OCI-LY3 (cell line): ENCODE measurements around the gene CCDC24.

Source experiments
- H2AFZ ChIP-seq: fragments of 200-600, 300-600 bp; shearing (Covaris generic); 2 replicates; pipeline ENCODE4 v1.6.0; 2014; ENCODE audit warnings: antibody characterized with exemption, low read depth, low read length
- H3K27ac ChIP-seq: fragments of 200-600, 300-600 bp; sonication (generic); 2 replicates; pipeline ENCODE4 v1.5.1; 2014; ENCODE audit warnings: mild to moderate bottlenecking, low read length, moderate library complexity, mixed read lengths
- H3K27me3 ChIP-seq: fragments of 200-600, 300-600 bp; sonication (generic); 2 replicates; pipeline ENCODE4 v1.6.1; 2014; ENCODE audit warnings: low read depth, low read length, mixed read lengths
- H3K36me3 ChIP-seq: fragments of 200-600, 300-600 bp; sonication (generic); replicated peaks from 2 replicates; pipeline ENCODE3; 2014; ENCODE audit warnings: low read depth, low read length, mixed read lengths
- H3K4me1 ChIP-seq: fragments of 300-600, 200-600 bp; sonication (generic); 2 replicates; pipeline ENCODE4 v1.6.1; 2014; ENCODE audit warnings: low read length, mixed read lengths
- H3K4me2 ChIP-seq: fragments of 200-600, 300-600 bp; sonication (generic); 2 replicates; pipeline ENCODE4 v1.6.1; 2014; ENCODE audit warnings: low read length, mixed read lengths
- H3K4me3 ChIP-seq: fragments of 300-600, 200-600 bp; sonication (generic); 2 replicates; pipeline ENCODE4 v1.5.1; 2014; ENCODE audit warnings: antibody characterized with exemption, mild to moderate bottlenecking, low read length, moderate library complexity
- H3K79me2 ChIP-seq: fragments of 300-600, 200-600 bp; shearing (Covaris generic); 2 replicates; pipeline ENCODE4 v1.6.1; 2014; ENCODE audit warnings: mild to moderate bottlenecking, low read length, mixed read lengths
- H3K9ac ChIP-seq: fragments of 300-600, 200-600 bp; shearing (Covaris generic); 2 replicates; pipeline ENCODE4 v1.6.0; 2014; ENCODE audit warnings: mild to moderate bottlenecking, low read length, moderate library complexity
- H3K9me3 ChIP-seq: fragments of 200-600, 300-600 bp; shearing (Covaris generic); 2 replicates; pipeline ENCODE4 v1.6.1; 2014; ENCODE audit warnings: low read length, mixed read lengths; ENCODE audit not compliant: insufficient read depth
- H4K20me1 ChIP-seq: fragments of 200-600, 300-600 bp; sonication (generic); 2 replicates; pipeline ENCODE4 v1.6.1; 2016; ENCODE audit warnings: low read length, mixed read lengths; ENCODE audit not compliant: insufficient read depth
- CTCF ChIP-seq: fragments of 200-600, 300-600 bp; sonication (generic); IDR thresholded peaks from 2 replicates; pipeline ENCODE4 v1.5.1; 2014; ENCODE audit warnings: antibody characterized with exemption, low read length, low read depth
- EZH2phosphoT487 ChIP-seq: fragments of 200-600 bp; shearing (Covaris generic); IDR thresholded peaks from 2 replicates; pipeline ENCODE4 v1.6.1; 2018; ENCODE audit warnings: antibody characterized with exemption, mixed run types, low read depth

Gene CCDC24

DNA sequence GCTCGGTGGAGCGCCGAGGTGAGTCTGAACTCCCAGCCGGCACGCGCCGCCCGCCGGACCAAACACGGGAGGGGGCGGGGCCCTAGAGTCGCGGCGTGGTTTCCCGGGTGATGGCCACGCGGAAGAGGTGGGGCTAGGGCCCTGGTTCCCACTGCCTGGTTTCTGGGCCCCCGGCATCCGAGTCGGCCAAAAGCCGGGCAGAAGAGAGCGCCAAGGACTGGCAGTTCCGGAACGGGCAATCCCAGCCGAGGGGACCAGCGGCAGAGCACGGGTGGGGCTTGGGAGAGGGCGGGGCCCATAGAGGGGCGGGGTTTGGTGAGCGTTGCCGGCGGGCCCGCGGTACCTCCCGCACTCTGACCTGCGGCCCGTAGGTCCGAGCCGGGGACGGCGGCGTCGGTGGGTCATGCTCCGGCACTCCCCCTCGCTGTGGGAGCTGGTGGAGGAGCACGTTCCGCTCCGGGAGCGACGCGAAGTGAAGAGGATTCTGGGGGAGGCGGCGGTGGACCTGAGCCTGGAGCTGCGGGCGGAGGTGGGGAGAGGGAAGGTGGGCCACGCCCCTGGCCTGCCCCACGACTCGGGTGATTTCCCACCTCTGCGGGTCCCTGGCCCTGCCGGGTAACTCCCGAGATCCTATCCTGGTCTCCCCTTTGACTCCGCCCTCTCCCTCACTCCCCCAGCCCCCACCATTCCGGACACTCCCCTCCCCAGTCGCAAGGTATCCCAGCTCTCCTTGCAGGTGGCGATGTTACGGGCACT, at the start of gene CCDC24:
CCDC24 (plus strand) TSS at position 124 of the 756 bp plus-strand sequence; CDS start at position 404, 280 bp downstream.
- Histone ChIP-seq H3K4me2 (peak within 1 kb of the TSS; percentile 99), H3K9ac (peak within 1 kb of the TSS; percentile 65), H3K36me3 (no peaks in the 10 kb centered on the region), H3K79me2 (no peaks in the 10 kb centered on the region), H3K9me3 (no peaks in the 10 kb centered on the region), H3K4me1 (peaks cover 16% of the 10 kb centered on the region), H3K4me3 (peak within 1 kb of the TSS; percentile 84), H3K27ac (no peak within 1 kb of the TSS), H4K20me1 (no peaks in the 10 kb centered on the region), H3K27me3 (no peaks in the 10 kb centered on the region), H2AFZ (peak within 1 kb of the TSS; percentile 74)
- no peak for TF ChIP-seq EZH2phosphoT487
- no peak for TF ChIP-seq CTCF

GRCh38 chr1:43942411-43942810, 49.0 kb upstream of the CCDC24 start:
- TF ChIP-seq CTCF (no peak), EZH2phosphoT487 (no peak)
- Histone ChIP-seq H3K4me3 (no peak overlapping the region), H3K36me3 (no peaks in the 10 kb centered on the region), H3K9ac (no peak overlapping the region), H3K79me2 (peaks cover 22% of the 10 kb centered on the region), H3K9me3 (no peaks in the 10 kb centered on the region), H3K4me1 (no peaks in the 10 kb centered on the region), H3K27ac (no peak overlapping the region), H4K20me1 (no peaks in the 10 kb centered on the region), H2AFZ (no peak overlapping the region), H3K4me2 (no peak overlapping the region), H3K27me3 (no peaks in the 10 kb centered on the region)

DNA sequence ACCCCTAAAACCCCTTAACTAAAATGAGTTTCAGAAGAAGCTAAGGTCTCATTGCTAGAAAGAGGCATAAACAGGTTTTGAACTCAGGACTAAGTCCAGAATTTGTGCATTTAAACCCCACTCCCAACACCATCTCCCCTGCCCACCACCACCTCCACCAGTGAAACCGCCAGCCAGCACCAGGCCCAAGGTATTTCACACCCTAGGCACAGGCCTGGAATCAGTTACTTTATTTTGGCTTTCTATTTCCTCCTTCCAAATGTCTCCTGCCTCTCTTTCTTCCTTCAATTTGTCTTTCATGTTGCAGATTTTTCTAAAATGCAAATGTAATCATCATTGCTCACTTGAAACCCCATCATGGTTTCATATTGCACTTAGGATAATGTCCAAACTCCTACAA, 46.5 kb upstream of the CCDC24 start:
- H4K20me1 ChIP-seq: no peaks in the 10 kb centered on the region
- no peak overlapping the region for H3K27ac ChIP-seq
- peak overlapping the region; percentile 14; the same call in 1 of the 2 replicates for H3K4me2 ChIP-seq
- TF ChIP-seq EZH2phosphoT487 (no peak), CTCF (no peak)
- H2AFZ ChIP-seq: no peak overlapping the region
- no peak overlapping the region for H3K4me3 ChIP-seq
- H3K27me3 ChIP-seq: no peaks in the 10 kb centered on the region
- H3K79me2 ChIP-seq: peaks cover 30% of the 10 kb centered on the region
- H3K9me3 ChIP-seq: no peaks in the 10 kb centered on the region
- H3K9ac ChIP-seq: no peak overlapping the region
- H3K4me1 ChIP-seq: peaks cover 6% of the 10 kb centered on the region
- H3K36me3 ChIP-seq: no peaks in the 10 kb centered on the region

GRCh38 chr1:43945674-43946235, 45.6 kb upstream of the CCDC24 start:
- Histone ChIP-seq H3K4me2 (peak overlapping the region; percentile 98), H4K20me1 (no peaks in the 10 kb centered on the region), H3K4me1 (peaks cover 6% of the 10 kb centered on the region), H3K9me3 (no peaks in the 10 kb centered on the region), H3K79me2 (peaks cover 30% of the 10 kb centered on the region), H3K4me3 (peak overlapping the region; percentile 96), H3K27me3 (no peaks in the 10 kb centered on the region), H3K36me3 (no peaks in the 10 kb centered on the region), H2AFZ (peak overlapping the region; percentile 78), H3K9ac (peak overlapping the region; percentile 86), H3K27ac (peak overlapping the region; percentile 28; the same call in 1 of the 2 replicates)
- no peak for TF ChIP-seq EZH2phosphoT487
- TF ChIP-seq CTCF: no peak
